MM.1S (cell line): ENCODE measurements around the gene GALNT15.

Source experiments
- DNase-seq: peaks from one replicate; pipeline ENCODE4 v3.0.0-alpha.2; 2015
- H2AFZ ChIP-seq: fragments of 300-600 bp; sonication (generic); 2 replicates; pipeline ENCODE4 v1.6.0; 2016; ENCODE audit warnings: antibody characterized with exemption, low read length
- H3F3A ChIP-seq: fragments of 300-600 bp; sonication (generic); 2 replicates; pipeline ENCODE4 v1.6.1; 2016; ENCODE audit warnings: mild to moderate bottlenecking, antibody characterized with exemption, low read length, moderate library complexity, mixed read lengths; ENCODE audit not compliant: insufficient read depth
- H3K27ac ChIP-seq: fragments of 300-600 bp; sonication (generic); 2 replicates; pipeline ENCODE4 v1.5.1; 2016; ENCODE audit warnings: mild to moderate bottlenecking, low read length
- H3K27me3 ChIP-seq: fragments of 300-600 bp; sonication (generic); replicated peaks from 2 replicates; pipeline ENCODE4 v1.6.0; 2016; ENCODE audit warnings: low read length; ENCODE audit not compliant: insufficient read depth
- H3K36me3 ChIP-seq: fragments of 300-600 bp; sonication (generic); replicated peaks from 2 replicates; pipeline ENCODE4 v1.6.1; 2016; ENCODE audit warnings: mild to moderate bottlenecking, low read length, mixed read lengths; ENCODE audit not compliant: insufficient read depth
- H3K4me1 ChIP-seq: fragments of 300-600 bp; sonication (generic); 2 replicates; pipeline ENCODE4 v1.6.1; 2016; ENCODE audit warnings: low read length, mixed read lengths
- H3K4me2 ChIP-seq: fragments of 300-600 bp; sonication (generic); 2 replicates; pipeline ENCODE4 v1.6.0; 2016; ENCODE audit warnings: low read depth, low read length
- H3K4me3 ChIP-seq: fragments of 300-600 bp; sonication (generic); 2 replicates; pipeline ENCODE4 v1.5.1; 2016; ENCODE audit warnings: low read length, mixed read lengths
- H3K79me2 ChIP-seq: fragments of 300-600 bp; sonication (generic); 2 replicates; pipeline ENCODE4 v1.6.1; 2016; ENCODE audit warnings: mixed run types, low read length, mixed read lengths
- H3K9ac ChIP-seq: fragments of 300-600 bp; sonication (generic); 2 replicates; pipeline ENCODE4 v1.6.1; 2016; ENCODE audit warnings: low read length, mixed read lengths
- H3K9me2 ChIP-seq: fragments of 300-600 bp; sonication (generic); replicated peaks from 2 replicates; pipeline ENCODE4 v1.6.1; 2016; ENCODE audit warnings: mild to moderate bottlenecking, low read length, mixed read lengths; ENCODE audit not compliant: insufficient read depth
- H3K9me3 ChIP-seq: fragments of 300-600 bp; sonication (generic); replicated peaks from 2 replicates; pipeline ENCODE4 v1.6.1; 2016; ENCODE audit warnings: mild to moderate bottlenecking, low read length, mixed read lengths; ENCODE audit not compliant: insufficient read depth
- H4K20me1 ChIP-seq: fragments of 300-600 bp; sonication (generic); 2 replicates; pipeline ENCODE4 v1.6.1; 2016; ENCODE audit warnings: mild to moderate bottlenecking, low read length, moderate library complexity, mixed read lengths; ENCODE audit not compliant: insufficient read depth
- CTCF ChIP-seq: fragments of 300-600 bp; sonication (generic); IDR thresholded peaks from 2 replicates; pipeline ENCODE4 v1.5.1; 2016; ENCODE audit warnings: antibody characterized with exemption, low read length, mixed read lengths
- EZH2 ChIP-seq: fragments of 300-600 bp; sonication (generic); optimal IDR thresholded peaks from 2 replicates; pipeline ENCODE3; 2017; ENCODE audit warnings: low read depth, mild to moderate bottlenecking, antibody characterized with exemption, low read length, mixed read lengths
- EZH2phosphoT487 ChIP-seq: fragments of 300-600 bp; sonication (generic); IDR thresholded peaks from 2 replicates; pipeline ENCODE4 v1.6.1; 2018; ENCODE audit warnings: antibody characterized with exemption, low read length

The GALNT15 gene

GRCh38 chr3:16251316-16252085 is 77.0 kb downstream of the GALNT15 start:
- H3K9me2 ChIP-seq, result no peaks in the 10 kb centered on the region
- H3K4me1 ChIP-seq, result no peaks in the 10 kb centered on the region
- no peak overlapping the region for H3K4me3 ChIP-seq
- H4K20me1 ChIP-seq, result no peaks in the 10 kb centered on the region
- no peaks in the 10 kb centered on the region for H3F3A ChIP-seq
- H3K27ac ChIP-seq, result no peak overlapping the region
- H3K27me3 ChIP-seq, result no peaks in the 10 kb centered on the region
- H3K9me3 ChIP-seq, result no peaks in the 10 kb centered on the region
- TF ChIP-seq EZH2phosphoT487 (no peak), CTCF (no peak), EZH2 (no peak)
- H2AFZ ChIP-seq, result no peak overlapping the region
- no peak overlapping the region for H3K4me2 ChIP-seq
- H3K9ac ChIP-seq, result no peak overlapping the region
- no peaks in the 10 kb centered on the region for H3K79me2 ChIP-seq
- no peaks in the 10 kb centered on the region for H3K36me3 ChIP-seq
- no peak for DNase-seq

- TF ChIP-seq CTCF (no peak), EZH2 (no peak), EZH2phosphoT487 (no peak)
- DNase-seq, result no peak
These were observed 77.9 kb downstream of the GALNT15 start for GRCh38 chr3:16252243-16252978.

GRCh38 chr3:16252988-16253387 is 78.5 kb downstream of the GALNT15 start:
- no peak for TF ChIP-seq CTCF
- TF ChIP-seq EZH2, result no peak
- TF ChIP-seq EZH2phosphoT487, result no peak
- no peaks in the 10 kb centered on the region for H3K79me2 ChIP-seq
- H4K20me1 ChIP-seq, result no peaks in the 10 kb centered on the region
- no peak overlapping the region for H3K4me3 ChIP-seq
- no peaks in the 10 kb centered on the region for H3K27me3 ChIP-seq
- no peak overlapping the region for H3K27ac ChIP-seq
- H3K4me1 ChIP-seq, result no peaks in the 10 kb centered on the region
- no peak overlapping the region for H3K4me2 ChIP-seq
- H3K36me3 ChIP-seq, result no peaks in the 10 kb centered on the region
- no peak for DNase-seq
- H3K9me3 ChIP-seq, result no peaks in the 10 kb centered on the region
- no peak overlapping the region for H2AFZ ChIP-seq
- H3F3A ChIP-seq, result no peaks in the 10 kb centered on the region
- no peaks in the 10 kb centered on the region for H3K9me2 ChIP-seq
- no peak overlapping the region for H3K9ac ChIP-seq

More at GRCh38 chr3:16252243-16252978, 77.9 kb downstream of the GALNT15 start:
- no peaks in the 10 kb centered on the region for H3K27me3 ChIP-seq
- H3K79me2 ChIP-seq, result no peaks in the 10 kb centered on the region
- no peaks in the 10 kb centered on the region for H3K4me1 ChIP-seq
- H3K9me2 ChIP-seq, result no peaks in the 10 kb centered on the region
- H3K4me3 ChIP-seq, result no peak overlapping the region
- H3K36me3 ChIP-seq, result no peaks in the 10 kb centered on the region
- no peak overlapping the region for H3K27ac ChIP-seq
- no peaks in the 10 kb centered on the region for H3K9me3 ChIP-seq
- no peak overlapping the region for H2AFZ ChIP-seq
- H3K4me2 ChIP-seq, result no peak overlapping the region
- no peak overlapping the region for H3K9ac ChIP-seq
- H3F3A ChIP-seq, result no peaks in the 10 kb centered on the region
- H4K20me1 ChIP-seq, result no peaks in the 10 kb centered on the region
